HG02973 (cell line): ENCODE measurements around the gene ACADVL.
A peak's percentile ranks its signal among the peaks of the same experiment; 100 is the strongest.

Experiments used
- ATAC-seq: cut with Tn5 transposase; IDR thresholded peaks from one replicate; pipeline ENCODE4 v1.9.1; 2021; ENCODE audit warnings: moderate library complexity; ENCODE audit not compliant: unreplicated experiment

Gene ACADVL

DNA sequence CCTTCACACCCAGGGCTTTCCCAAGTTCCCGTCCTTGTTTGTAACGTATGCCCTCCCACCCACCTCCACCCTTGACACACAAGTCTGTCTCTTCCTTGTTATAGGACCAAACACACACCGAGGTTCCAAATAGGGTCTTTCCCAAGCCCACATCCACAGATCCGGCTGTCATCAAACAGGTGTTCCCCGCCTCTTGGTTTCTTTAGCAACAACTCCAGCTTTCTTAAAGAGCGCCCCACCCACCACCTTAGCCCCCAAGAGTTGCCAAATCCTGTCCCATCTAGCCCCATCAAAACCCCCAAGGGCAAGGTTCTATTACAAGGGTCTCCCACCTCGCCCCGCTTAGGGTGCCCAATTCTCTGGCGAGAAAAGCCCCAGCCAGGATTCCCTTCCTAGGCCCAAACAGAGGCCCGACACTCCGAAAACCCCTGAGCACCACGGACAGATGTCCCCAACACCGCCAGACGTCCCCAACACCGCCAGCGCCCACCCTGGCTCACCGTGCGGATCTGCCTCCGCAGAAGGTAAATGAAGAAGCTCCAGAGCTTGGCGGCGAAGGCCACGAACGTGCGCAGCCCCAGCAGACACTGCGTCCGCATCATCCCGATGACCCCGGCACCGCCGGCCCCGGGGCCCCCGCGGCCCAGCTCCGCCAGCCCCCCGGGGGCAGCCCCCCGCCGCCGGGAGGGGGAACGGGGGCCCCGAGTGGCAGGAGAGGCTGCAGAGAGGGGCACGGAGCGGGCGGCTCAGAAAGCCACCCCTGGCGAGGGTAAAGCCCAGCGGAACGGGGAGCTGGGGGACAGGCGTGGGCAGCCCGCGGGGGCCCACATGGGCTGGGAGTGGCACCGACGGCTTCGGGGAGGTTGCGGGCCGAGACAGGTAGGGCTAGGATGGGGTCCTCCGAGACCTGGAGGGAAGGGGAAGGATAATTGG lies 31.2 kb downstream of the ACADVL start:
- ATAC-seq = no peak

DNA sequence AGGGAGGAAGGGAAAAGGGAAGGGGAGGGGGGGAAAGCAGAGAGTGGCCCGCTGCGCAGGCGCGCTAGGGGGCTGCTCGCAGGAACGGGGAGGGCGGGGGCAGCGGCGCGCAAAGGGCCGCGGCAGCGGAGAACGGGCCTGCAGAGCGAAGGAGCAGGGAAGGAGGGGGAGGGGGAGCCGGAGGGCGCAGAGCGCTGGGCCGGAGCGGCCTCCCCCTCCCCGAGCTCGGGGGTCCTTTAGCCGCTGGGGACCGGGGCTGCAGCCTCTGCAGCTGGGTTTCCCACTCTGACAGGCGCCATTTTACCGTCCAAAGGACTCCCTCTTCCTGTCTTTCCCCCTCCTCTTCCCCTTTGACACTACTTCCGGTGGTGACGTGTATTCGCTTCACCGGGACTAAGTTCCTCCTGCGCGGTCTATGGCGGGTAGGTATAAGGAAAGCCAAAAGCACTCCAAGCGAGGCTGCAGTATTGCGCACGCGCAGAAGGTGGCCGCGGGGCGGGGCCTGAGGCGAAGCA lies 32.0 kb downstream of the ACADVL start, which contains the start of gene CTDNEP1:
Gene CTDNEP1 (minus strand): TSS at position 74 of the 515 bp plus-strand sequence. CDS start 438 bp downstream, outside the sequence.
- ATAC-seq = peak; percentile 77

DNA sequence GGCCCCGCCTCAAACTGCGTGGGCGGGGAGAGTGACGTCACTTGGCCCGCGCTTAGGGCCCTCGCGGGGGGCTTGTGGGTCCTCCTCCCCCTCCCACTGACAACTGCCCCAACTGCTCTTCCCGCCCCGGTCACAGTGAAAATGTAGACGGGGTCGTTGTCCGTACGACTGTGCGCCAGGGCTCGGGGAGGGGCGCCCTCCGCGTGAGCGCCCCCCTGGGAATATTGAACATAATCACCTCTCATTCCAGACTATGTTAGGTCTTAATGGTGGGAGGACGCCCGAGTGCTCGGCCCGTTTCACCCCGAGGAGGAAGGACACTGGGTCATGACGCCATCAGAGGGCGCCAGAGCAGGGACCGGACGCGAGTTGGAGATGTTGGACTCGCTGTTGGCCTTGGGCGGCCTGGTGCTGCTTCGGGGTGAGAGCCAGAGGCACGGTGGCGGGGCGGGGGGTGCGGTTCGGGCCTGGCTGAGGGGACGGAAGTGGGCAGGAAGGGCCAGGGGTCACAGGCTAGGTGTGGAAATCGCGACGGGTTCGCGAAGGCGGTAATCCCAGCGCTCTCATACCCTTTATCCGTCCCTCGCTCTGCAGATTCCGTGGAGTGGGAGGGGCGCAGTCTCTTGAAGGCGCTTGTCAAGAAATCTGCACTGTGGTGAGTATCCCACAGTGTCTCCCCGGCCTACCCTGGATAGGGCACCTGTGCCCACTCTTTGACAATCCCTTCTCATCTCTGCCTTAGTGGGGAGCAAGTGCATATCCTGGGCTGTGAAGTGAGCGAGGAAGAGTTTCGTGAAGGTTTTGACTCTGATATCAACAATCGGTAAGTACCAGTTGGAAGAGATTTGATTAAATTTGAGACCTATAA lies 32.7 kb downstream of the ACADVL start, which contains the start of gene ELP5:
Gene ELP5 (plus strand): TSS at position 40 of the 868 bp plus-strand sequence. CDS start 336 bp downstream, at position 376.
- ATAC-seq = peak; percentile 52

DNA sequence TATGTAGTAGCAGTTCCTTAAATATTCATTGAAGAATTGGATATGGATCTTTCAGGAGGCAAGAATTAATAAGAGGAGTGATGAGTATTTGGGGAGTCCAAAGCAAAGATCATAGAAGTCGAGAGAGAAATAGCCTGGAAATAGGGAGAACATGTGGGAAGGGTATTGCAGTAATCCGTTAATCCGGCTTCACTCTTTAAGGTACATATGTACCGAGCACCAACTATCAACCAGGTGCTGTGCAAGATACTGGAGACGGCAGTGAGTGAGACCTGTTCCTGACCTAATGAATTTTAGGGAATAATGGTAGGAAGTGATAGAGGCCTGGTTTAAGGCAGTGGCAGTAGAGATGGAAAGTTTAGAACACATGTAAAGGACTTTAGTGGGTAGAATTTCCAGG lies 33.3 kb downstream of the ACADVL start:
- no peak for ATAC-seq

DNA sequence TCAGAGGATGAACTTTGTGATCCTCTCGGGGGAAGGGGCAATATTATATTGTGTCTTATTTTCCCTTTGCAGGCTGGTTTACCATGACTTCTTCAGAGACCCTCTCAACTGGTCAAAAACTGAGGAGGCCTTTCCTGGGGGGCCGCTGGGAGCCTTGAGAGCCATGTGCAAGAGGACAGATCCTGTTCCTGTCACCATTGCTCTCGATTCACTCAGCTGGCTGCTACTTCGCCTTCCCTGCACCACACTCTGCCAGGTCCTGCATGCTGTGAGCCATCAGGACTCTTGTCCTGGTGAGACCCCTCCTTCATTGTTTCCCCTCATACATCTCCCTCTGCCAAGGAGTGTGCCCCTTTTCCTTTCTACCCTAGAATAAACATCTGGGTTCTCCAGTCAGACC lies 34.8 kb downstream of the ACADVL start:
- no peak for ATAC-seq

DNA sequence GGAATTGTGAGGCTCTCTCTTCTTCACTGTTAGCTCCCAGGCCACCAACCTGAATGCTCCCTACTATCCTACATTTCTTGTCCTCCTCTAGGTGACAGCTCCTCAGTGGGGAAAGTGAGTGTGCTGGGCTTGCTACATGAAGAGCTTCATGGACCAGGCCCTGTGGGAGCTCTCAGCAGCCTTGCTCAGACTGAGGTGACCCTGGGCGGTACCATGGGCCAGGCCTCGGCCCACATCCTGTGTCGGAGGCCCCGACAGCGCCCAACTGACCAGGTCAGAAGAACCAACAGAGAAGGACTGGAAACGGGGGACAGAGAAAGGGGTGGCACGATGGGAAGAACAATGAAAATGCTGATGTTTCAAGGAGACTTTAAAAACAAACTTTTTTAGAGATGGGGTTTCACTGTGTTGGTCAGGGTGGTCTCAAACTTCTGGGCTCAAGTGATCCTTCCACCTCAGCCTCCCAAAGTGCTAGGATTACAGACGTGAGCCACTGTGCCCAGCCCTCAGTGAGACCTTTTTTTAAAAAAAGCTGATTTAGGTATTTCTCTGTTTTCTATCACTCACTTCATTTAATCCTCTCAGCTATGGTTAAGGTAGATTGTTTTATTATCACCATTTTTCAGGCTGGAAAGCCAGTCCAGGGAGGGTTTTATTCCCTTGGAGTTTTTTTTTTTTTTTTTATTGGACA lies 37.2 kb downstream of the ACADVL start:
- ATAC-seq = no peak

DNA sequence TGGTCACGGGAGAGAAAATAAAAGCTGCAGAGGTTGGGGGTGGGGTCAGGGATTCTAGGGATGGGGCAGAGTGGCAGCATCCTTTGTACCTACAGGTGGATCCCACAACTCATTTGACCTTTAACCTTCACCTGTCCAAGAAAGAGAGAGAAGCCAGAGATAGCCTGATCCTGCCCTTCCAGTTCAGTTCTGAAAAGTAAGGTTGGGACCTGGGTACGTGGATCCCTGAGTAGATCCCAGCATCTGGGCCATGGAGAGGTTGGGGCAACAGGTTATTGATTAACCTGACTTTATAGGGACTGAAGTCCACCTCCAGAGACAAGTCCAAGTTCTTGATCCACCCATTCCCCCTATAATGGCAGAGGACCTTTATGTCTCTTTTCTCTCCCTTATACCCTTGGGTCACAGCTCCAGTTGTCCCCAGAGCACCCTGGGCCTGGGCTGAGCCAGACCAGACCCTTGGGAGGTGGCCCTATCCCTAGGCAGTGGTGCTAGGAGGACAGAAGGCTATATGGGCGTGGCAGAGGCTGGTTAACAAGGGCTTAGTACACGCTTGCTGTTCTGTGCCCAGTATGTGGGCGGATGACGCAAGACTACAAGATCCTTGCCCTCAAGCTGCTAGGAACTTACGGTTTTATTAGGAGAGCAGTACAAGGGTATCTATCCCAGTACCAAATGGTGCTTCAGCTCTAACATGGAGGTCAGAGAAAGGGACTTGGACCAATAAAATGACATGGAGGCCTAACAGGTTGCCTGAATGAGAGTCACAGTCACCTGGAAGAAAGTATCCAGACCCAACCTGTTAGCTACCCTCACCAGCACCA lies 39.2 kb downstream of the ACADVL start:
- ATAC-seq = no peak

DNA sequence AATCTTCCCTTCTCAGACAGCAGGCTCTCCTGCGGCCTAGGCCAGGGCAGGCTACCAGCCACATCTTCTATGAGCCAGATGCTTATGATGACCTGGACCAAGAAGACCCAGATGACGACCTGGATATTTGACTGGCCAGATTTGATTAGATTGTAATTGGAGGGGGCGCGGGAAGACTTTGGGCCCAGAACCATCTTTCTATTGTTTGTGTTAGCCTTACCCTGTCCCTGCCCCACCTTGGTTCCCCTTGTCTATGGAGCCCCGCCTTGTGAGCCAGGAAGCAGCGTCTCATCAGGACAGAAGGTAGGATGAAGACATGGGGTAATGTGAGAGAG lies 39.8 kb downstream of the ACADVL start:
- ATAC-seq = no peak

DNA sequence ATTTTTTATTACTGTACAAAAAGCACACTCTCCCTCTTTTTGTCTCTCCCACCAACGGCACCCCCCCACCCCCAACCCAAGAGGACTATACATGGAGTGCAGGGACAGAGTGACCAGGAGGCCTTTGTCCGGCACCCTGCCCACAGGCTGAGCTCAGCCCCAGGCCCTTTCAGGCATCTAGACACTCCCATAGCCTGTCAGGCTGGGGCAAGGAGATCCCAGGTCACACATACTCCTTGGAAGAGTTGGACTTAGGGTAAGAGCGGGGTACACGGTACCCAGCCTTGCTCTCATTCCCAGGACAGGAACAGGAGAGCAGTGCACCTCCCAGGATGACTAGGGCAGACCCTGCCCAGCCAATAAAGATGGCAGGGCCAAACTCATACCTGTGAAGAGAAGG lies 40.4 kb downstream of the ACADVL start:
- no peak for ATAC-seq

DNA sequence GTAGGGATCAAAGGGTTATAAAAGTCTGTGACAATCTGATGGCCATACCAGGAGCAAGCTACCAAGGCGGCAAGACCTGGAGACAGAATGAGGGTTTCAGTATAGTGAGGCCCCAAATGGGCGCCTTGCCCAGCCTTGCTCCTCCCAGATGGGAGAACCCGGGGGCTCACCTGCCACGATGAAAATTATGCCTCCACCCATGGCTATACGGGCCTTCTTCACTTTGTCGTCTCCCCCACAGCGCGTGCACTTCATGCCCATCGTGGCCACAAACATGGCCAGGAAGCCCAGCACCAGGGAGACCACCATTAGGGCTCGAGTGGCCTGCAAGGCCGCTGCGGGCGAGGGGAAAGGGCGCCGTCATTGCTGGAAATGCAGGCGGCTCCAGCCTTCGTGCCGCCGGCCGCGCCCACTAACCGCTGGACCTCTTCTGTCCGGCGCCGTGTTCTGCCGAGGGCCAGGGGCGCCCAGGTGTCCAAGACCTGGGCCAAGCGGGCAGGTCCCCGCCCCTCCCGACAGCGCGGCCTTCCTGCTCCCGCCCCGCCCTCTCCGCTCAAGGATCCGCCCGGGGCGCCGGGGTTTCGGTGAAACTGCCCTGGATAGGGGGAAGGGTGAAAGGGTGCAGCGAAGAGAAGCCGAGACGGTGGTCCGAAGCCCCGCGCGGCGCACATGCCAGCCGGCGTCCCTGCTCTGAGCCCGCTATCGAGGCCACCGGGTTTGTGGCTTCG lies 41.1 kb downstream of the ACADVL start:
- ATAC-seq = no peak

DNA sequence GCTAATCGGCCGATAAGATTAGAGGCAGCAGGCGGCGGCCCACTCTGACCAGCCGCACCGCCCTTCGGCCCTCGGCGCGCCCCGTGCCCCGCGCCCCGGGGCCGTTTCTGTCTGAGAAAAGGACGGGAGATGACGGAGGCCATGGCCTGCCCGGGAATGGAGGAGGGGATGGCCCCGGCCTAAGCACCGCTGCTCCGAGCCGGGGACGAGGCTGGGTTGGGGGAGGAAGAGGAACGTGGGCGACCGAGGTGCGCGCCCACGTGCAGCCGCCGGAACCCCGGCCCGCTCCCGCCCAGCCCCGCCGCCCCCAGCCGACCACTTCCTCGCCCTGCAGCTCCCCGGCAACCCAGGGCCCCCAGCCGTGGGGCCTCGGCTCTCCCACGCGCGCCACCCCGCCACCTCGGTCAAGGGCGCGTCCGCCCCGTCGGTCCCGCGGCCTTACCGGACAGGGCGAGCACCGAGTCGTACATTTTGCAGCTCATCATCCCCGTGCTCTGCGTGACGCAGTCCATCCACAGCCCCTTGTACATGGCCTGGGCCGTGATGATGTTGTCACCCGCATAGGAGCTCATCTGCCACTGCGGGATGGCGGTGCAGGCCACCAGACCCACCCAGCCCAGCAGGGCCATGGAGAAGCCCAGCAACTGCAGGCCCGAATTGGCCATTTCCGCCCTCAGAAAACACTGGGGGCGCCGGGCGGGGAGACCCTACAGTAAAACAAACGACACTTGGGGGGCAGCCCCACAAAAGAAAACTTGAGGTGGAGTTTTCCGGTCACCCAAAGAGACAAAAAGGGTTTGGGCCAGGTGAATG lies 41.8 kb downstream of the ACADVL start:
- ATAC-seq = no peak

DNA sequence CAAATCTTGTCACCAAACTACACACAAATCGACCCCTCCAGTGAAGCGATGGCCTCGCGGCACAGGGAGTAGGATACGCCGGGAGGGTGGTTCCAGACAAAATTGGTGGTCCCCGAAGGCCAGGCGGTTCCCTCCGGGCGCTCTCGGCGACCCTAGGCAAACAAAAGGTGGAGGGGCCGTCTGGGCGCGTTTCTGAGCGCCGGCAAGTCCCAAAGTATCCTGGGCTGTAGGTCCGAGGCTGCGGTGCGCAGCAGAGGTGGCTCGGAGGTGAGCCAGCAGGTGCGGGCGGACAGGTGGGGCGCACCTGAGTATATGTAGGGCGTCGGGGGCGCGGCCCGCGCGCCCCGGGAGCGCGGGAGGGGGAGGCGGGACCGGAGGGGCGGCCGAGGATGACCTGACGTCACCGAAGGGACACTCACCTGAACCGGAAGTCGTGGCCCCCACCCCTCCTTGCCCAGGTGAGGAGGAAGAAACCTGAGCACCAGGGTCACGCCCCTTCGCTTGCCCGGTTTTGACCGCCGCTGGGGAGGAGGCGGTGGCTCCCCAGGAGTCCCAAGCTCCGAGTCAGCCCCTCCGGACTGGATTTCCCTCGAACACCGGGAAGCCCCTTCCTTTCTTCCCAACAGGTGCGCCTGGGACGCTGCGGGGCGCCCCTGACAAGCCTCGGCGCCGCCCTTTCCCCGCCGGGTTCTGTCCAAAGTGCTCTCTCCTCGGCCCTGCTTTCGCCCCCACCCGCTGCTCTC lies 42.6 kb downstream of the ACADVL start, which contains the start of gene CLDN7:
Gene CLDN7 (minus strand): TSS at position 287 of the 743 bp plus-strand sequence. CDS start 435 bp downstream, outside the sequence.
- ATAC-seq = no peak

DNA sequence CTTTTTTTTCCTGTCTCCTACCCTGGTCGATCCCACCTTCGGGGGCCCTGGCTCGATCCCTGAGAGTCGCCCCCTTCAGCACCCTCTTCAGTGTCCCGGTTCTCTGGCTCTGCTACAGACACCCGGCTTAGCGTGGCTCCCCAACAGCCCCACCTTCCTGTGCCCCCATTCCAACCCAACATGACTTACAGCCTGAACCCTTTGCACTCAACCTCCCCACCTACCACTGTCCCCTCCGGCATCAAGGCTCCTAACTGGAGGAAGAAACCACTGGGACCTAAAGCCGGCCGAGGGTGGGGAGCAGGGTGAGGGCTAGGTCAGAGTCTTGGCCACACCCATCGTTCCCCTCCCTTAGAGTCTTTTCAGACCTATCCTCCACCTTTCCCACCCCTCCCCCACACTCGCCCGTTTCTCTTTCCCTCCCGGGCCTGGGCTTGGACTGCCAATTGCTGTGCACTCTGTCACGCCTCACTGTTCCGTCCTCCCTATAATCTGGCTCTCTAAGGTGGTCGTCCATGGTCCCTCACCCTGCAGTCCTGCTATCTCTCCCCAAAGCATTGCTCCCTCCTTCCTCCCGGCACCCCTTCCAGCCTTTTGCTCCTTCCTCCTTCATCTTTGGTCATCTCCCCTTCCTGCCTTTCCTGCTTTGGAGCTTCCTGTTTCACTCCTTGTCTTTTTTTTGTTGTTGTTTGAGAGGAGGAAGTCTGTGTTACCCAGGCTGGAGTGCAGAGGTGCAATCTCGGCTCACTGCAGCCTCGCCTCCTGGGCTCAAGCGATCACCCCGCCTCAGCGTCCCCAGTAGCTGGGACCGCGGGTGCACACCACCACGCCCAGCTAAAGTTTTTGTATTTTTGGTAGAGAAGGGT lies 43.4 kb downstream of the ACADVL start:
- no peak for ATAC-seq

DNA sequence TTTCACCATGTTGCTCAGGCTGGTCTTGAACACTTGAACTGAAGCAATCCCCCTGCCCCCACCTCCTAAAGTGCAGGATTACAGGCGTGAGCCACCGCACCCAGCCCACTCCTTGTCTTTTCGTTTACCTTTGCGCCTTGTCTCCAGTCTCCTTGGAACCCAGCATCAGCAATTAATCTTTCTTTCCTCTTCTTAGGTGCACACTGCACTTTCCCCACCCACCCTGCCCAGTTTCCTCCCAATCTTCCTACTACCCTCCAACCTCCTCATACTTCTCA lies 44.0 kb downstream of the ACADVL start:
- no peak for ATAC-seq

DNA sequence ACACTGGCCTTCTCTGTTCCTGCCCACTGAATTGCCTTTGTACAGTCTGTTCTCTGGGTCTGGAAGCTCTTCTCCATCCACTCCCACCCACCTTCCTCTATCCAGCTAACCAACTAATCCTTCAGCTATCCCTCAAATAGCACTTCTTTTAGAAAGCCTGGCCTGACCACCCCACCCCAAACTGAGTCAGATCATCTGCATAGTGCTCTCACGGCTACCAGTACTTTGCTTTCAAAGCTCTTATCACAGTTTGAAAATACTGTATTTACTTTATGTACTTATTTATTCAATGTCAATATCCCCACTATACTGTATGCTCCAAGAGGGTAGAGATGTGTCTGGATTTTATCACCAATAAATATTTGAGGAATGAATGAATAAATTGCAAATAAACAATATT lies 47.0 kb downstream of the ACADVL start:
- no peak for ATAC-seq
